NCI-H1105 (cell line): ENCODE data around the gene PRCP.
A peak's percentile ranks its signal among the peaks of the same experiment; 100 is the strongest.

Experiments used
- DNase-seq: peaks from one replicate; lab custom pipeline; 2025; lab: John Stamatoyannopoulos, UW

PRCP gene

GRCh38 chr11:82828472-82828871 lies 71.8 kb downstream of the PRCP start:
- DNase-seq = no peak

DNA sequence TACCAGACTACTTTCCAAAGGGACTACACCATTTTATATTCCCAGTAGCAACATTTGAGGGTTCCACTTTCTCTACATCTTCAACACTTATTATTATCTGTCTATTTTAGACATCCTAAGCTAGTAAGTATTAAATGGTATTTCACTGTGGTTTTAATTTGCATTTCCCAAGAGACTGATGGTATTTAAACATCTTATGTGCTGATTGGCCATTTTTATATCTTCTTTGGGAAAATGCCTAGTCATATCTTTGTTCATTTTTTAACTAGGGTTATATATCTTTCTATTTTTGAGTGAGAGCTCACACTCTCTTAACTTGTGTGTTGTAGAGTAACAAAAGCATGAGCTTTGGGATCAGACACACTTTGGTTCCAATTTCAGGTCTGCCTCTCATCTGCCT lies 73.7 kb downstream of the PRCP start:
- DNase-seq = no peak

GRCh38 chr11:82823647-82824619 lies 76.3 kb downstream of the PRCP start:
- DNase-seq = peak; percentile 13

GRCh38 chr11:82818409-82819043 lies 81.7 kb downstream of the PRCP start:
- no peak for DNase-seq

GRCh38 chr11:82815406-82815805 lies 84.8 kb downstream of the PRCP start:
- no peak for DNase-seq

DNA sequence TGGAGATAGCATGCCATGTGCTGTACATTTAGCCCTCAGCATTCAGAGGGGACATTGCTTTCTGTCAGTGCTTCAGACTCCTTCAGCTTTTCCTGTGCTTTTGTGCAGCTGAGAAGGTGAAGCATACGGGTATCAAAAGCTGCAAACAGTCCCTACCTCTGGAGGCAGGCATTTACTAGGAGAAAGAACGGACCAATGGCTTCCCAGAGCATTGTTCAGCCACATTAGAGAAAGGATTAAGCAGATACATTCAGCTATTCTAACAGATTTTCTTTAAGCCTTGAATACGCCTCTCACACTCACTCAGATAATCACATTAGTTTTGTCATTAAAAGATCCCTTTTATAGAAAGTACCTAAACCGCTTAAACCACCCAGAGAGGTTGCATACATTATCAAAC lies 85.9 kb downstream of the PRCP start:
- DNase-seq = no peak

GRCh38 chr11:82811369-82811768 lies 88.9 kb downstream of the PRCP start:
- DNase-seq = no peak

DNA sequence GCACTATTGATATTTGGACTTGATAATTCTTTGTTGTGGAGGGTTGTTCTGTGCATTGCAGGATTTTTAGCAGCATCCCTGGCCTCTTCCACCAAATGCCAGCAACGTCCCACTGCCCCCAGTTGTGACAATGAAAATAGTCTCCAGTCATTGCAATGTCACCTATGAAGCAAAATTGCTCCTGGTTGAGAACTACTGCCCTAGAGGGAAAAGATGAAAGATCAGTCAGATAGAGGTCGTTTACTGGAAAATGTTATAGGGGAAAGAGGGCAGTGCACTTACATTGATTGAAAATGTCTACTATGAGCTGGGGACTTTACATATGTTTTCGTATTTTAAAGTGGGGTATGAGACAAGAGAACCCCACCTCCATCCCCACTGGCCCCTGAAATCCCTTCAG lies 89.5 kb downstream of the PRCP start:
- DNase-seq = no peak

DNA sequence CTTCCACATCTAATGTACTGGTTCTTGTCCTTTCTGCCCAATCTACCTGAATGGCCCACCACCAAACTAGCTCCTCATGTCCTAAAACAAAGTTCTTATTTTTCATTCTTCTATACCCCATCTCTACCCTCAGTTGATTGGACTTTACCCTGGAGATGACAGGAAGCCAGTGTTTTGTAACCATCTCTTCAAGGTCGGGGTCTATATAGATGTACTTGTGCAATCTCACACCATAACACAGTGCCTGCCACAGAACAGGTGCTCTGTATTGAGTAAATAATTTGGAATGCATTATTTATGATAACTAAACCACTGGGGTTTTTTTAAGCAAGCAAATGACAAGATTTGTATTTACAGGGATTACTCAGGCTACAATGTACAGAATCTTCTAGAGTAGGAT lies 89.9 kb downstream of the PRCP start:
- no peak for DNase-seq

DNA sequence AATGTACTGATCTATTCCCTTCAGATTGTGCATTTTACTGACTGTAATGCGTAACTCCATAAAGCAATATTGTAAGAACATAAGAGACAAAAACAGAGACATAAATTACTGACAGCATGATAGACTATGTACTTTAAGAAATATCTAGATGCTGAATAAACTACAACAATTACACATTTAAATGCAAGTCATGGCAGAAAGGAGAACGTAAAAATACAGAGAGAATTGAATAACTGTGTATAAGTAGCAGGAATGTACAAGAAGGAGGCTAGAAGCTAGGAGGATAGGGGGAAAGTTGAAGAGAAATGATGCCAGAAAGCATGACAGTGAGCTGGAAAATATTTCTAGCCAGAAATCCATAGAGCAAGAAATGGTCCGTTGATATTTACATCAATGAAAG lies 92.6 kb downstream of the PRCP start:
- DNase-seq = no peak

GRCh38 chr11:82802710-82803109 lies 97.5 kb downstream of the PRCP start:
- no peak for DNase-seq

- no peak for DNase-seq
Observed at GRCh38 chr11:82796998-82797961, 103.0 kb downstream of the PRCP start.

DNA sequence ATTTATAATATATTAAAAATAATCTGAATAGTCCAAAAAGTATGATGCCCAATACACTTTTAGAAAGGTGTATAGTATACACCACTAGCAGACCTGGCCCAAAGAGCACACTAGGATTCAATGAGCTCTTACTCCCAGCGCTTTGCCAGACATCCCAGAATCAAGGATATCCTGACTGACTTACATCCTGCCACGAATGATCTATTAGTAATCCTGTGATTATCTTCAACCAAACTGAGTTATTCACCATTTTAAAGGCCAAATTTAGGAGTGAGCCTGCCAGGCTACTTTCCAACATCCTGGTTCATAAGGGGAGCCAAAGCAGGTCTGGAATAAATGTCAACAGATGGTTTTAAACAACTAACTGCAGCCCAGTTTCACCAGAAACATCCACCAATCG lies 105.7 kb downstream of the PRCP start:
- no peak for DNase-seq

GRCh38 chr11:82792822-82793569 lies 107.2 kb downstream of the PRCP start:
- DNase-seq = no peak

DNA sequence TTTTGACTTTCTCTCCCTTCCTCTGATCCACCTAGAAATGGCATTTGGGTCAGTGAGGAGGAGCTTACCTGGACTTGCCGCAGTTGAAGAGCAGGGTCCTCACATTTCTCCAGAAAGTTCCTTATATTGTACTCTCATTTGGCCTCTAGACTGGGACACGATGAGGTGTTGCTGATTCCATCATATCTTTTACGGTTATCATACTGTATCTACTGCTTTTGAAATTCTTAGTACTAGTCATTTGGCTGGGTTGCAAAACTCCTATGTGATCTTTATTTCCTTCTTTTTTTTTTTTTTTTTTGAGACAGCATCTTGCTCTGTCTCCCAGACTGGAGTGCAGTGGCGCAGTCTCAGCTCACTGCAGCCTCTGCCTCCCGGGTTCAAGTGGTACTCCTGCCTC lies 107.9 kb downstream of the PRCP start:
- DNase-seq = no peak

DNA sequence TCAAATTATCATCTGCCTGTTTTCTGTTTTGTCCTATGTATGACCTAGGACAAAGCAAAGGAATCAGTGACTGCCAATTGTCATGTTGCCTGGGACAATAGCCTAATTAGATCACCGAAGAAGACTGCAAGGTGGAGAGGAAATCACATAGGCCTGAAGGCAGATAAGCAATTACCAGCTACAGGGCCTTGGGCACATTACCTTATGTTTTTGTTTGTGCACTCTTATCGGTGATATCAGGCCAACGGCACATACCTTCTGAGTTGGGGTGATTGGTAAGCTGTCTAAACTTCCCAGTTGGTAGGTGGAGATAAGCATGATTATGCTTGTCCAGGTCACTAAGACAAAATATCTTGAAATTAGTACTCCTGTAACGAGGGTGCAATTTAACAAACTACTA lies 108.5 kb downstream of the PRCP start:
- DNase-seq = no peak

DNA sequence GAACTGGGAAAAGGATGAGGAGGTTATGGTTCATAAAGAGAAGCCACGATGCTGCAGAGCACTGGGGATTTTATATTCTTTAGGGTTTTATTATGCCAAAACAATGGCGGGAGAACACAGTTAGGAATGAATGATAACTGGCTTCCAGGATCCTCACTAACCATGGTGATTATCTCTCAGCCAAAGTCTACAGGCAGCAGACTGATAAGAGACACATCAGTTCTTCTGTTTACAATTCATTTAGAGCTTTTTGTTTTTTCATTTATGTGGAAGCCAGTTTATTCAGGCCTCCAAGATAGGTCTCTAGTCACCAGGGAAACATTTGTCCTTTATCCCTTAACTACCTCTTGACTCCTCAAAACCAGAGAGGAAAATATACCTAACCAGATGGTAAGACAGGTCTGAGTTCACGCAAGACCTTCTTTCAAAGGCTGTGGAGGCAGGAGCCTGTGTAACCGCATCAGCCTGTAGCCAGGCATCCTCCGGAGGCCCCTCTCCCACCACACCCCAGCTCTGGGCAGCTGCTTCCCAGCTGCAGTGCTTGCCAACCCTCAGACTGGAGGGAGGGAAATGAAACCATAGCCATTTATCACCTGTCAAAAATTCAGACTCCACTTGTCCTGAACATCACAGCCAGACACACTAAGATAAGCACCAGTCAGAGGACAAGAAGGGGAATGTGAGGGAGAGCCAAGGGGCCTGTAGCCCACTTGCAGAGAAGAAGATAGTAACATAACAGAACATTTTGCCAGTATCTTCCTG lies 109.3 kb downstream of the PRCP start:
- peak; percentile 47 for DNase-seq

DNA sequence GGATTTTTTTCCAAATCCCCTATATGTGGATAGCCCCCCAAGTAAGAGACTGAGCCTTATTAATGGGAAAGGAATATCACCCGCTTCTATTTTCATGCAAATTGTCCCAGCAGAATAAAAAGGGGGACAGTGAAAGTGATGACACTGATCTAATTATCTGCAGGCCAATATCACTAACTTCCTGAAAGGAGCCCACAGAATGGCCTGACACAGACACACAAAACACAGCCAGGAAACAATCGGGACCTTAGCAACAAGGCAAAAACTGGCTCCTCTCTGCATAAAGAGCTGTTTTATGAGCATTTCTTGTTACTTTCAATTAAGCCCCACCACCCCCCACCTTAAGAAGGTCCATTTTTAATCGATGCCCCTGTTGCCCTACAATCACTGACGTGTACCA lies 112.2 kb downstream of the PRCP start:
- no peak for DNase-seq

- DNase-seq = no peak
Observed at GRCh38 chr11:82786836-82787235, 113.4 kb downstream of the PRCP start.

GRCh38 chr11:82786001-82786400 lies 114.2 kb downstream of the PRCP start:
- DNase-seq = no peak
